ENCODE measurements around the gene RNF141.

RNF141 gene

DNA sequence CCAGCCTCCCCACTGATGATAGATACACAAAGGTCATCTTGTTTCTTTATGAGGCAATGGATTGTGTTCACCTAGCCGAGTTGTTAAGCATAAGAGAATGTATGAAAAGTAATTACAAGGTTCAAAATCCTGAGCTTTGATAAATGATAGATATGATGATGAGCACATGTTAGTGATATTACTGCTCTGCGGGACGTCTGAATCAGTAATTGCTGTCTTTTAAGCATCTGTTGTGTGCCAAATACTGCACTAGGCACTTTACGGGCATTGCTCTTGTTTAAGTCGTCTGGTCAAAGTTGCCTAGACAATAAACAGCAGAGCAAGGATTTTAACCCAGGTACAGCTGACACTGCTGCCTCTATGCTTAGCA, 559 bp upstream of the RNF141 start:
- DNase-seq (ENCODE audit: extremely low spot score) = no peak
- TF ChIP-seq, protein P1, sequence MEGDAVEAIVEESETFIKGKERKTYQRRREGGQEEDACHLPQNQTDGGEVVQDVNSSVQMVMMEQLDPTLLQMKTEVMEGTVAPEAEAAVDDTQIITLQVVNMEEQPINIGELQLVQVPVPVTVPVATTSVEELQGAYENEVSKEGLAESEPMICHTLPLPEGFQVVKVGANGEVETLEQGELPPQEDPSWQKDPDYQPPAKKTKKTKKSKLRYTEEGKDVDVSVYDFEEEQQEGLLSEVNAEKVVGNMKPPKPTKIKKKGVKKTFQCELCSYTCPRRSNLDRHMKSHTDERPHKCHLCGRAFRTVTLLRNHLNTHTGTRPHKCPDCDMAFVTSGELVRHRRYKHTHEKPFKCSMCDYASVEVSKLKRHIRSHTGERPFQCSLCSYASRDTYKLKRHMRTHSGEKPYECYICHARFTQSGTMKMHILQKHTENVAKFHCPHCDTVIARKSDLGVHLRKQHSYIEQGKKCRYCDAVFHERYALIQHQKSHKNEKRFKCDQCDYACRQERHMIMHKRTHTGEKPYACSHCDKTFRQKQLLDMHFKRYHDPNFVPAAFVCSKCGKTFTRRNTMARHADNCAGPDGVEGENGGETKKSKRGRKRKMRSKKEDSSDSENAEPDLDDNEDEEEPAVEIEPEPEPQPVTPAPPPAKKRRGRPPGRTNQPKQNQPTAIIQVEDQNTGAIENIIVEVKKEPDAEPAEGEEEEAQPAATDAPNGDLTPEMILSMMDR (IDR thresholded peaks at IDR 0.05; ENCODE audit: control extremely low read depth, extremely low read depth, low read depth, missing control alignments) = no peak
- CTCF ChIA-PET = interaction anchor here (0.7 to 5.7 kb wide), 43 partner anchors 10 to 251 kb away, joined by 3 to 47 read pairs (median 5); partner anchors contain the start of gene AMPD3
- POLR2A ChIA-PET = interaction anchor here (0.6 to 1.0 kb wide), 2 partner anchors 209 to 269 kb away, joined by 3 read pairs; partner anchors contain the start of gene CTR9

DNA sequence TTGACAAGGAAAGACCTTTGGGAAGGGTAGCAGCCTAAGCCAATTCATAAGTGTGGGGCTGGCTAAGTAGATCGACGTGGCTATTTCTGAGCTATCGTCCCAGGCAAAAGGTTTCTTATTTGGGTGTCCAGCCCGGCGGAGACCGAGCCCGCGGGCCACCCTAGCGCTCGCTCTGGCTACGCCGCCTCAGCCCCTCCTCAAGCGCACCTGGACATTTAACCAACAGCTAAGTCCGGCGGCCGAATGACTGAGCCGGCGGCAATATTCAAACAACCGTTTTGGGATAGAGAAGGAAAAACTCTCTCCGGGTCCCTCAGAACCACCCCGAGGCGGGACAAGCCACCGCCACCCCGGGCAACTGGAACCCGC, 457 bp downstream of the RNF141 start:
- DNase-seq (ENCODE audit: extremely low spot score) = no peak

DNA sequence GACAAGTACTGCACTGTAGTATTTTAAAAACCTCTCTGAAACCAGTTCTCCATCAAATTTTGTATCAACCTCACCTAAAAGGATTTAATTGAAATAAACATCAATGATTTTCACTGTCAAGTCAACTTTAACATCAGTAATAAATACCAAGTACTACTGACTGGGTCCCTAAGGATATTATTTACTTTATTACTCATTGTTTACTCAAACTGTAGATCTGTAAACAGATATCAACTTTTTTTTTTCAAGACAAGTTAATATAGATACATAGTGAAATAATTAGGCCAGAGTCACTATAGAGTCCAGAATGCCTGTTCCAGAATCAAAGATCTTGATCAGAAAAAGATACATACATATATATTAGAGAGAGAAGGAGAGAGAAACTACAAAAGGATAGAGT, 1.6 kb downstream of the RNF141 start:
- ChIA-PET POLR2A (no interaction called here), CTCF (interaction anchor here (2.9 kb wide), 2 partner anchors 12 to 115 kb away, joined by 14 to 24 read pairs; no protein-coding TSS in a partner anchor)
- TF ChIP-seq, protein P1 (IDR thresholded peaks at IDR 0.05; ENCODE audit: control extremely low read depth, extremely low read depth, low read depth, missing control alignments) = no peak
- DNase-seq (ENCODE audit: extremely low spot score) = no peak

More for the DNA sequence above, 457 bp downstream of the RNF141 start:
- ChIA-PET POLR2A (interaction anchor here (1.0 kb wide), 1 partner anchor 210 kb away, joined by 3 read pairs; the partner anchor contains the start of gene CTR9), CTCF (interaction anchor here (0.7 to 5.7 kb wide), 56 partner anchors 9 to 252 kb away, joined by 3 to 47 read pairs (median 5); partner anchors contain the start of genes AMPD3 and LYVE1)
- TF ChIP-seq, protein P1 (IDR thresholded peaks at IDR 0.05; ENCODE audit: control extremely low read depth, extremely low read depth, low read depth, missing control alignments) = no peak

DNA sequence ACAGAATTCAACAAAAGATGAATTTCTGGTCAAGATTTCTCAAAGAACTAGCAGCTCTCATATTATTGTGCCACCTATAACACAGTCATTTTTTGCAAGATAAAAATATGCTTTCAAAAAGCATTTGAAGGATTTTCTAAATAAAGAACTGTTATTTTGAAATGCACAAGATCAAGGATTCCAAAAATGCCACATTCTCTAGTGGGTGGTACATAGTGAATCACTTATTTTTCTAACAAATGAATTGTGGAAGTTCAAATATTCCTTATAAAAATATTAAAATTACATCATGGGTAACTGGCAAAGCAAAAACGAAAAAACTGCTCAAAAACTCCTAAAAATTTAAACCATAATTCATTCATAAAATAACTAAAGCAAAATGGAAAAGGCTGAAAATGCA, 2.1 kb downstream of the RNF141 start:
- POLR2A ChIA-PET = no interaction called here

DNA sequence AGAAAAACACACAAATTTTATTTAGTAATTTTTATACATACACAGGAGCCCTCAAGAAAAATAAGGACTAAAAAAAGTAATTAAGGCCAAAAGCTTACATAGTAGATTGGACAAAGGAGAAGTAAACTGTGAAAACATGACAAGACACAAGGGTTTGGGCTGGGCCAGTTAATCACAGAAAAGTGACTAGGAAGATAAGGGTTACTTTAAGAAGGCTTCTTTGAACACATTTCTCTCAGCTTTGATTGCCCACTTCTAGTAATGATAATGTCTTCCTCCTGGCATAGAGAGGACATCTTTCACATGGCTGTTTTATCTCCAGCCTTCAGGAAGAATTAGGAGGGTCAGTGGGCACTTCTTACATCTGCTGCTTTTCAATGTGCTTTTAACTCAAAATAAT, 3.4 kb downstream of the RNF141 start:
- ChIA-PET POLR2A (no interaction called here), CTCF (interaction anchor here (0.9 to 1.3 kb wide), 3 partner anchors 17 to 106 kb away, joined by 3 read pairs; no protein-coding TSS in a partner anchor)
- DNase-seq (ENCODE audit: extremely low spot score) = no peak
- TF ChIP-seq, protein P1 (IDR thresholded peaks at IDR 0.05; ENCODE audit: control extremely low read depth, extremely low read depth, low read depth, missing control alignments) = no peak

More for the DNA sequence above, 2.1 kb downstream of the RNF141 start:
- DNase-seq (ENCODE audit: extremely low spot score) = no peak
- CTCF ChIA-PET = no interaction called here
- TF ChIP-seq, protein P1 (IDR thresholded peaks at IDR 0.05; ENCODE audit: control extremely low read depth, extremely low read depth, low read depth, missing control alignments) = no peak

DNA sequence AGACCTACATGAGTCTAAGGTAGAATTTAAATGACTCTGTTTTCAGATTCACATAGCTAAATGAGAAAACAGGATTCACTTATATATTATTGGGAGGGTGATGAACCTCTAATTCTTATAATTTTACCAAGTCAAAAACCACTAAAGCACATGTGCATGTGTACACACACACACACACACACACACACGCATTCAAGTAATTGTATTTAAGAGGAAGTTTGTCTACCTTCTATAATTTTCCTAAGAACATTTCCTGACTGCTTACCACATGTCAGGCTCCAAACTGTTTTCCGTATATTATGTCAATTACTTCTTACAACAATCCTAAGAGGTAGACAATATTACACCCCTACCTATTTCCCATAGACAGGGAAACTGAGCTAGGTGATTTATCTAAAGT, 6.7 kb downstream of the RNF141 start:
- TF ChIP-seq, protein P1 (IDR thresholded peaks at IDR 0.05; ENCODE audit: control extremely low read depth, extremely low read depth, low read depth, missing control alignments) = no peak
- ChIA-PET POLR2A (interaction anchor here (0.7 kb wide), 1 partner anchor 51 kb away, joined by 3 read pairs; no protein-coding TSS in a partner anchor), CTCF (interaction anchor here (0.8 to 2.8 kb wide), 4 partner anchors 14 to 258 kb away, joined by 3 to 10 read pairs (median 3); no protein-coding TSS in a partner anchor)
- no peak for DNase-seq (ENCODE audit: extremely low spot score)

All from GM10248 (cell line).